SK-N-SH (cell line): ENCODE results near the gene RGR.

Experiments used
- CTCF ChIP-seq: fragments of 200-600 bp; sonication (generic); IDR thresholded peaks from 2 replicates; pipeline ENCODE4 v1.6.1; 2017; ENCODE audit warnings: antibody characterized with exemption, mild to moderate bottlenecking, moderate library complexity
- POLR2AphosphoS5 ChIP-seq: IDR thresholded peaks from 2 replicates; pipeline ENCODE4 v1.6.1; 2012; ENCODE audit warnings: low read depth, low read length

- TF ChIP-seq CTCF = no peak
- TF ChIP-seq POLR2AphosphoS5 = no peak
Observed at GRCh38 chr10:84197643-84198042, 47.2 kb upstream of the RGR start.
